GM19452 (cell line): Measurements from ENCODE around the gene NARS2.
"Not testable (repeated sequence)": the region's sequence is repeated elsewhere in the genome, so short reads cannot be mapped to it uniquely, and the experiment has no call there.

Source experiments
- ATAC-seq: cut with Tn5 transposase; IDR thresholded peaks from one replicate; pipeline ENCODE4 v1.9.1; 2021; ENCODE audit not compliant: unreplicated experiment

The NARS2 gene

GRCh38 chr11:78574386-78575381 is at the start of gene NARS2:
TSS of gene NARS2 (minus strand) at chr11:78574864. CDS start at chr11:78574488, 376 bp downstream.
- ATAC-seq = peak; percentile 93

- no peak for ATAC-seq
Observed at GRCh38 chr11:78622666-78623065, 48.0 kb upstream of the NARS2 start.

- ATAC-seq = no peak
Observed at GRCh38 chr11:78620159-78620558, 45.5 kb upstream of the NARS2 start.

- ATAC-seq = no peak
Observed at GRCh38 chr11:78615724-78616123, 41.1 kb upstream of the NARS2 start.

GRCh38 chr11:78613378-78613813 is 38.7 kb upstream of the NARS2 start:
- no peak for ATAC-seq

- no peak for ATAC-seq
Observed at GRCh38 chr11:78612721-78613377, 38.2 kb upstream of the NARS2 start.

GRCh38 chr11:78609321-78609720 is 34.7 kb upstream of the NARS2 start:
- ATAC-seq = not testable (repeated sequence)

GRCh38 chr11:78607696-78608095 is 33.0 kb upstream of the NARS2 start:
- ATAC-seq = no peak

- no peak for ATAC-seq
Observed at GRCh38 chr11:78606667-78607066, 32.0 kb upstream of the NARS2 start.

- ATAC-seq = no peak
Observed at GRCh38 chr11:78605296-78605695, 30.6 kb upstream of the NARS2 start.

- no peak for ATAC-seq
Observed at GRCh38 chr11:78603792-78604191, 29.1 kb upstream of the NARS2 start.

GRCh38 chr11:78602771-78603170 is 28.1 kb upstream of the NARS2 start:
- ATAC-seq = not testable (repeated sequence)

- ATAC-seq = not testable (repeated sequence)
Observed at GRCh38 chr11:78601066-78601465, 26.4 kb upstream of the NARS2 start.

GRCh38 chr11:78597579-78597978 is 22.9 kb upstream of the NARS2 start:
- ATAC-seq = not testable (repeated sequence)

- ATAC-seq = no peak
Observed at GRCh38 chr11:78595436-78596130, 20.9 kb upstream of the NARS2 start.

GRCh38 chr11:78594814-78595213 is 20.1 kb upstream of the NARS2 start:
- no peak for ATAC-seq

- ATAC-seq = no peak
Observed at GRCh38 chr11:78588517-78588916, 13.9 kb upstream of the NARS2 start.

GRCh38 chr11:78587446-78587845 is 12.8 kb upstream of the NARS2 start:
- no peak for ATAC-seq

- ATAC-seq = no peak
Observed at GRCh38 chr11:78586452-78587046, 11.9 kb upstream of the NARS2 start.

- no peak for ATAC-seq
Observed at GRCh38 chr11:78583889-78584288, 9.2 kb upstream of the NARS2 start.

- no peak for ATAC-seq
Observed at GRCh38 chr11:78577495-78577894, 2.8 kb upstream of the NARS2 start.
